Endometrial microvascular endothelial cells (primary cell): ENCODE measurements around the gene PTEN. TPM values are rescaled to one million over a fixed set of nuclear protein-coding genes. Genes with fewer than 3 reads are reported as not detected.

Experiments
- in situ Hi-C: cut with HindIII; loops from 2 replicates; pipeline ENCODE4 v1.10.0; 2017; ENCODE audit warnings: low sequenced_read_pairs, low pct_unique_long_range_greater_than_20kb; ENCODE audit errors: inconsistent ontology term
- total RNA-seq: library from RNA; depleted of rRNA; stranded (reverse); fragments of >200 nt; gene quantifications from one replicate; pipeline ENCODE4 v1.2.3, GENCODE V29; 2015; ENCODE audit errors: inconsistent ontology term

Gene PTEN
- total RNA-seq, 1 donor from 2014 or later, result 29.6 TPM

DNA sequence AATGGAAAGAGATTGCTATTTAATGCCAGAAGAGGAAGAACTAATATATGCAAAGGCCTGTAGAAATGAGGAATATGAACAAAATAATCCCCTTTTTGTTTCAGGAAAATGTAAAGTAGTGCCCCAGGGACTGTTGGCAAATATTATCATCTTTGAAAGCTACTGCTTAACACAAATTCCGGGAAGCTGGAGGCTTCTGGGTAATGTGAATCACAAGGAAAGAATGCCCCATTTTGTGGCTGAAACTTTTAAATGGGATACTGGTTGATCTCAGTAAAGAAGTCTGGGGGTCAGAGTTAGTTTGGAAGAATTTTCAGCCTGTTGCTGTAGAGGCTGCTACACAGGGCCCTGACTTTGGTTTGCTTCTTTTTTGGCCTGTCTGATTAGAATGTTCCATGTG lies 141.0 kb downstream of the PTEN start:
- in situ Hi-C loops, result no loop called here

DNA sequence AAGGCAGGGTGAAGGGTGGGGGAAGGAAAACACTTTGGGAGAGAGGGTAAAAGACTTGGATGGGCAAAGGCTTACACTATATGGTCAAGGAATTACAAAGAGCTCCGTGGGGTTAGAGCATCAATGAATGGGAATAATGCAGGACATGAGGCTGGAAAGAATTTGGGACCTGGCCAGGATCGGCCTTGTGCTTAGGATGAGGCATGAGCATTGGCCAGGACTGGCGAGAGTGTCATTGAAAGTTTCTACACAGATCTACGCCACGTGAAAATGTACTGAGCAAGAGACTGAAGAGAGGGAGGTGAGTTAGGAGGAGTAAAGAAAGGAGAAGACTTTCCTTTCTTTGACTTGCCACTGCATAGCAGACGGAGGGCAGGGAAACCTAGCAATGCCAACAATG lies 142.8 kb downstream of the PTEN start:
- in situ Hi-C loops, result no loop called here

DNA sequence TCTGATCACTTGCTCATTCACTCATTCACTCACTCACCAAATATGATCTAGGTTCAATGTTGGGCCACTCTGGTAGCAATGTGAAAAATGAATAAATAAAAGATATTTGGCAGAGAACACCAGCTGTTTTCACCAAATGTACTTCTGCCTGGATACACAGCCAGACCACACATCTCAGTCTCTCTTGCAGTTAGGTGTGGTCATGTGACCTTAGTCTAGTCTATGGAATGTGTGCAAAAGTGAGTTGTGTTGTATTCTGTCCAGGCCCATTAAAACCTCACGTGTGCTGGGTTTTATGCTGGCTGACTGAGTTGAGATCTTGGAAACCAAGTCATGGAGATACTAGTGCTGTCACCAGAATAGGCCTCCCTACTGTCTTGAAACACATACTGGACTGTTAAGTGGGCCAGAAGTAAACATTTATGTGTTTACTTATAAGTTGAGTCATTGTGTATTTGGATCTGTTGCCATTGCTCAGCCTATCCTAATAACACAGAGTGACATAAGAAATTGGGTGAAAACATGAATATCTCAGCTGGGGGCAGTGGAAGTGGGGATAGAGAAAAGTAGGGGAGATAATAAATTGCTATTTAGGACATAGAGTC lies 145.5 kb downstream of the PTEN start:
- in situ Hi-C loops, result no loop called here

DNA sequence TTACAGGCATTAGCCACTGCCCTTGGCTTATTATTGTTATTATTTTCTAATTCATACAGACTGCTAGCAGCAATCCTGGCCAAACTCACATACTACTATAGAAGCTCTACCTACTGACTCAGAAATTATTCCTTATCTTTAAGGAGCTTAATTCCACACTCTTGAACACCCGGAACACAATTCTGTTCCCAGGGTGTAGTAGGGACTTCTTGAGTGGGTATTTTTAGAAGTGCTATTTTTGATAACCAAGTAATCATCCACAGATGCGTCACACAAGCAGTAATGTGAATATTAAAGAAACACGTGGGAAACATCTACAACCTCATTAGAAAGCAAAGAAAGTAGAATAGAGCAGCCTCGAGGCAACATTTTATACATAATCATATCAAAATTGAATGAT lies 149.2 kb downstream of the PTEN start:
- in situ Hi-C loops, result no loop called here

DNA sequence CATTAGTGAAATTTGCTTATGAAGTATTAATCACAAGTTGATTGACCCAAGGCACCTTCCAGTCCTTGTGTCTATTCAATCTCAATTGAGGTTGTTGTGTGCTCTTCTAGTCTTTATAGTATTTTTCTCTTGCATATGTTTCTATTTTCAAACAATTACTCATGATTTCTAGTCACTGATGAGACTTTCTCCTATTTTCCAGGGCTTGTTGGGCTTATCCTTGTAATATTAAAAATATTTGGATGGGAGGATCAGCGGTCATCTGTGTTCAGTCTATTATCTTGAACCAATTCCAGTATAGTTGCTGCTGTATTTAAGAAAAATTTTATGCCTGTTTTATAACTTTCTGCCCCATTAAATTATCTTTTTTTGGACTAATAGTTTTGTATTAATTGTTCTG lies 154.4 kb downstream of the PTEN start:
- in situ Hi-C loops, result no loop called here

DNA sequence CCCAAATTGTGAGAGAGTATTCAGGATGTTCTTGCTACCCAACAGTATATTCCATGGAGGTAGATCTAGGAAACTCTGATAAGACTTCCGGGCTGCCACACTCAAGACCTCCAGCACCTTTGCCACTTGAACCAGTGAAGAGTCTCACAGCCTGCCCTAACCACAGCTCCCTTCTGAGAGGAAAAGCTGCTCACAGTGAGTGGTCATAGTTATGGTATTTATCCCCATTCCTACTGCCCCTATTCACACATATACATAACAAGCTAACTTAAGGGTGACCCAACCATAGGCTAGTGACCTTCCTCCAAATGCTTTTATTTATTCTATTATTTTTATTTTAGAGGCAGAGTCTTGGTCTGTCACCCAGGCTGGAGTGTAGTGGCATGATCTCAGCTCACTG lies 156.3 kb downstream of the PTEN start:
- in situ Hi-C loops, result no loop called here

Other genes with a start within 250 kb of the PTEN start
- 79.9 TPM for gene PAPSS2, start 203.7 kb upstream of the PTEN start, total RNA-seq
- gene ATAD1, start 45.4 kb upstream of the PTEN start, total RNA-seq, result 21.8 TPM
- 0.46 TPM for gene KLLN, start 92 bp upstream of the PTEN start, total RNA-seq